Activated naive CD4-positive, alpha-beta T cell treated with anti-CD3 and anti-CD28 coated beads, Interleukin-2, amount 10 ng/mL, durations not matched to agents 7 days and 5 days (primary cell): ENCODE results near the gene EIF5.

Experiments
- CTCF ChIA-PET: fragments of 350-600 bp; sonication (Branson Sonifier 250); formaldehyde crosslinking; loops from one replicate; lab custom pipeline; 2021; ENCODE audit warnings: antibody characterized with exemption; lab: Charles Lee
- DNase-seq: peaks from one replicate; pipeline ENCODE4 v3.0.0-alpha.2; 2020
- H3K27ac Mint-ChIP-seq: one replicate; pipeline ENCODE4 v1.8.0; 2021; ENCODE audit warnings: mild to moderate bottlenecking, moderate library complexity, mixed read lengths
- H3K27me3 Mint-ChIP-seq: one replicate; pipeline ENCODE4 v1.8.0; 2021; ENCODE audit warnings: mild to moderate bottlenecking, mixed read lengths
- H3K36me3 Mint-ChIP-seq: one replicate; pipeline ENCODE4 v1.8.0; 2021; ENCODE audit warnings: mixed read lengths
- H3K4me1 Mint-ChIP-seq: one replicate; pipeline ENCODE4 v1.8.0; 2021; ENCODE audit warnings: mixed read lengths
- H3K4me3 Mint-ChIP-seq: one replicate; pipeline ENCODE4 v1.8.0; 2021; ENCODE audit warnings: mild to moderate bottlenecking, moderate library complexity, mixed read lengths
- H3K9me3 Mint-ChIP-seq: one replicate; pipeline ENCODE4 v1.8.0; 2021; ENCODE audit warnings: mixed read lengths

The EIF5 gene

GRCh38 chr14:103380719-103381377 lies 46.8 kb downstream of the EIF5 start:
- no peak overlapping the region for H3K27ac Mint-ChIP-seq
- no peaks in the 10 kb centered on the region for H3K9me3 Mint-ChIP-seq
- H3K4me3 Mint-ChIP-seq: no peak overlapping the region
- peaks cover 46% of the 10 kb centered on the region for H3K27me3 Mint-ChIP-seq
- peaks cover under 1% of the 10 kb centered on the region for H3K36me3 Mint-ChIP-seq
- H3K4me1 Mint-ChIP-seq: peaks cover 17% of the 10 kb centered on the region
- CTCF ChIA-PET: interaction anchor here (0.6 to 3.2 kb wide), 2 partner anchors 10 to 26 kb away, joined by 3 to 19 read pairs; no protein-coding TSS in a partner anchor
- DNase-seq: no peak

- peaks cover 10% of the 10 kb centered on the region for H3K36me3 Mint-ChIP-seq
- CTCF ChIA-PET: interaction anchor here (1.2 to 3.2 kb wide), 2 partner anchors 8 to 12 kb away, joined by 3 to 19 read pairs; no protein-coding TSS in a partner anchor
- peaks cover 25% of the 10 kb centered on the region for H3K4me1 Mint-ChIP-seq
- H3K27ac Mint-ChIP-seq: no peak overlapping the region
- H3K9me3 Mint-ChIP-seq: no peaks in the 10 kb centered on the region
- DNase-seq: no peak
- no peak overlapping the region for H3K4me3 Mint-ChIP-seq
- H3K27me3 Mint-ChIP-seq: peaks cover 46% of the 10 kb centered on the region
These were observed 48.3 kb downstream of the EIF5 start for GRCh38 chr14:103382376-103382775.

GRCh38 chr14:103384450-103385151 lies 50.6 kb downstream of the EIF5 start:
- peaks cover 27% of the 10 kb centered on the region for H3K27me3 Mint-ChIP-seq
- H3K9me3 Mint-ChIP-seq: no peaks in the 10 kb centered on the region
- H3K4me1 Mint-ChIP-seq: peaks cover 39% of the 10 kb centered on the region
- peak overlapping the region; percentile 95 for H3K27ac Mint-ChIP-seq
- peaks cover 18% of the 10 kb centered on the region for H3K36me3 Mint-ChIP-seq
- CTCF ChIA-PET: interaction anchor here (1.0 to 1.3 kb wide), 2 partner anchors 8 to 15 kb away, joined by 3 to 4 read pairs; no protein-coding TSS in a partner anchor
- no peak for DNase-seq
- peak overlapping the region; percentile 93 for H3K4me3 Mint-ChIP-seq

DNA sequence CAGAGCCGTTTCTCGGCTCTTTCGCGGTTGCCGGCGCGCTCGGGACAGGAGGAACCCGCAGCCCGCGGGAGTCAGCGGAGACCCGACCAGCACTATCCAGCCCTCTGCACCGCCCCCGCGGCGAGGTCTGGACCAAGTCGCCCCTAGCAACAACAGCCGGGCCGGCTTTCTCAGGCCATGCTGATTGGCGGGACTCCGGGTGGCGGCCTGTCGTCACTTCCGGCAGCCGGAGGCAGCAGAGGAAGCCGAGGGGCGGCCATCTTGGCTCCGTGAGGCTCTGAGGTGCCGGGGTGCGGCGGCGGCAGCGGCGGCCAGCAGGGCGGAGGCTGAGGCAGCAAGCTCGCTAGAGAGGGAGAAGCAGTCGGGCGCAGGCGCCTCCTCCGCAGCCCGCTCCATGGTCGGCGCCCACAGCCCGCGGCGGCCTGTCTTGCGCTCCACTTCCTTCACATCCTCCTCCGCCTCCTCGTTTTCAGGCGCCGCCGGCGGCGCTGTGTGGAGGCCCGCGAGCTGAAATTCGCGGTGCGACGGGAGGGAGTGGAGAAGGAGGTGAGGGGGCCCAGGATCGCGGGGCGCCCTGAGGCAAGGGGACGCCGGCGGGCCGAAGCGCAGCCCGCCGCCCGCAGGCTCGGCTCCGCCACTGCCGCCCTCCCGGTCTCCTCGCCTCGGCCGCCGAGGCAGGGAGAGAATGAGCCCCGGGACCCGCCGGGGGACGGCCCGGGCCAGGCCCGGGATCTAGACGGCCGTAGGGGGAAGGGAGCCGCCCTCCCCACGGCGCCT lies 51.3 kb downstream of the EIF5 start, which contains the start of gene MARK3:
MARK3 (plus strand) TSS at position 264 of the 777 bp plus-strand sequence. CDS start 615 bp downstream, outside the sequence.
- Mint-ChIP-seq H3K9me3 (no peaks in the 10 kb centered on the region), H3K27ac (peak within 1 kb of the TSS; percentile 98), H3K36me3 (peaks cover 18% of the 10 kb centered on the region), H3K27me3 (peaks cover 21% of the 10 kb centered on the region), H3K4me3 (peak within 1 kb of the TSS; percentile 93), H3K4me1 (peaks cover 42% of the 10 kb centered on the region)
- DNase-seq: peak; percentile 98
- CTCF ChIA-PET: interaction anchor here (1.0 kb wide), 1 partner anchor 8 kb away, joined by 4 read pairs; no protein-coding TSS in a partner anchor

DNA sequence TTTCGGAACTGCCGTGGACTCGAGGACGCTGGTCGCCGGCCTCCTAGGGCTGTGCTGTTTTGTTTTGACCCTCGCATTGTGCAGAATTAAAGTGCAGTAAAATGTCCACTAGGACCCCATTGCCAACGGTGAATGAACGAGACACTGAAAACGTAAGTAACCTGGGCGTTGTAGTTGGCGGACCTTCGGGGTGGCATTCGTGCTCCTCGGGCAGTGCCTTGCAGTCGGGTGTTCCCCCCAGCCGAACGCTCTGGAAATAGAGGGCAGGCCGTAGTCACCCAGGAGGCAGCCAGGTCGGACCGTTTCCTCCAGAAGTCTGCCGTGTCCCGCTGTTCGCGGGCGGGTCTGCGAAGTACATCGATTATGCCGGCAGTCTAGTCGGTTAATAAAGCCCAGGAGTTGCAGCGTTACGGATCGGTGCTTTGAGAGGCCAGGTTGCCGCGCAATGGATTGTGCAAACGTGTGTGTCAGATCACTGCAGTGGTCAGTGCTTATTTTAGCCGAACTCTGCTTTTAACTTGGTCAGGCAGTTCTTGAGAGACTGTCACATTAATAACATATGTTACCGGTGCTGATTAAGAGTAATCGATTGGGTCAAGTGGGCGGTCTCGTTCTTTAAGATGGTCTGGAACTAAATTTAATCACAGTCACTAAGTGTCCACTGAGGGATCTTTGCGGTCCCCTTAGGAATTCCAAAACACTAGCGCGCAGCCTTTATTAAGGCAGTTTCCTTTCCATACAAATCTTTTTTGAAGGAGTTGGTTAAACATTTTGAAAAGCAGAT lies 52.1 kb downstream of the EIF5 start:
- peak overlapping the region; percentile 93 for H3K4me3 Mint-ChIP-seq
- peaks cover 21% of the 10 kb centered on the region for H3K27me3 Mint-ChIP-seq
- DNase-seq: peak; percentile 60
- peaks cover 18% of the 10 kb centered on the region for H3K36me3 Mint-ChIP-seq
- CTCF ChIA-PET: no interaction called here
- H3K27ac Mint-ChIP-seq: peak overlapping the region; percentile 98
- H3K4me1 Mint-ChIP-seq: peaks cover 49% of the 10 kb centered on the region
- no peaks in the 10 kb centered on the region for H3K9me3 Mint-ChIP-seq

DNA sequence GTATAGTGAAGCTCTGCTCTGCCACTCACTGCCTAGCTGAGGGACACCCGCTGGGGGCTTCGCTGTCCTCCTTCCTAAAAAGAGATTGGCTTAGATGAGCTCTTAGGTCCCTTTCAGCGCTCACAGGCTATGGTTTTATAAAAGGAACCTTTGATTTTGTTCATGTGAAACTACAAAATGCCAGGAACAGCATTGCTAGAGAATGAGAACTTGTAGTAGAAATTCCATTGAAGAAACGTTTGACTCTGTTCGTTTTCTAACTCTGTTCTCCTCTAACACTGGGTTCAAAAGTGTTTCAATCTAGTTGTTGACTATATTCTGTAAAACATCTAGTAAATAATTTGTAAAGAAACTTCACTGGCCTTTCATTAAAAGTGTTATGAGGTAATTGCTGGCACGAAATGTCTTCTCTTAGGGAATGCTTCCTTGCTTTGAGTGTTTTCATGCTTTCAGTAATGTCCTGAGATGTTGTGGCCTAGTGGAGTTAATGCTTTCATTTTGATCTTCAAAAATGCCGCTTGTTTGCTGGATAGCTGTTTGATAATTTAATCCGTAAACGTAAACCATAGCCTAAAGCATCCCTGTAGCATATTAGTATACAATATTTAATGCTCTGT lies 52.8 kb downstream of the EIF5 start:
- peak; percentile 30 for DNase-seq
- H3K27ac Mint-ChIP-seq: peak overlapping the region; percentile 98
- H3K9me3 Mint-ChIP-seq: no peaks in the 10 kb centered on the region
- H3K4me1 Mint-ChIP-seq: peaks cover 50% of the 10 kb centered on the region
- peaks cover 18% of the 10 kb centered on the region for H3K27me3 Mint-ChIP-seq
- CTCF ChIA-PET: no interaction called here
- peak overlapping the region; percentile 93 for H3K4me3 Mint-ChIP-seq
- peaks cover 18% of the 10 kb centered on the region for H3K36me3 Mint-ChIP-seq

- Mint-ChIP-seq H3K4me3 (peak overlapping the region; percentile 68), H3K27ac (no peak overlapping the region), H3K9me3 (no peaks in the 10 kb centered on the region), H3K4me1 (peaks cover 48% of the 10 kb centered on the region), H3K27me3 (peaks cover 3% of the 10 kb centered on the region), H3K36me3 (peaks cover 18% of the 10 kb centered on the region)
- CTCF ChIA-PET: interaction anchor here (1.0 to 1.8 kb wide), 2 partner anchors 52 to 118 kb away, joined by 3 to 4 read pairs; no protein-coding TSS in a partner anchor
- DNase-seq: no peak
These were observed 54.6 kb downstream of the EIF5 start for GRCh38 chr14:103388664-103389063.

- no peak for DNase-seq
These were observed 56.6 kb downstream of the EIF5 start for GRCh38 chr14:103390605-103391004.

DNA sequence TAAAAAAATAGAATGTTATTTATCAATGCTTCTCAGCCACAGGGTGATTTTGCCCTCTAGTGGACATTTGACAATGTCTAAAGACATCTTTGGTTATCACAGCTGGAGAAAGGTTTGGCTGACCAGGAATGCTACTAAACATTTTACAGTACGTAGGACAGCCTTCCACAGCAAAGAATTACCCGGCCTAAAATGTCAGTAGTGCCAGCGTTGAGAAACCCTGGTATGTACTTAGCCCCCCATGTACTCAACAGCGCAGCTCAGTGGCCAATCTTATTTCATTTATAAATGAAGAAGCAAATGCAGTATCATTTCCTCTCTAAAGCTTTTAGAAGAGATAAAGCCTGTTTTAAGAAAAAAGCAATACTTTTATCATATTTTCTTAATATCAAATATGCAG lies 57.0 kb downstream of the EIF5 start:
- CTCF ChIA-PET: interaction anchor here (0.6 to 5.8 kb wide), 23 partner anchors 10 to 316 kb away, joined by 3 to 54 read pairs (median 4); partner anchors contain the start of gene BAG5
- Mint-ChIP-seq H3K27me3 (no peaks in the 10 kb centered on the region), H3K4me1 (peaks cover 58% of the 10 kb centered on the region), H3K36me3 (peaks cover 18% of the 10 kb centered on the region), H3K27ac (peak overlapping the region; percentile 19), H3K9me3 (no peaks in the 10 kb centered on the region), H3K4me3 (no peak overlapping the region)
- DNase-seq: peak; percentile 67

More at GRCh38 chr14:103390605-103391004, 56.6 kb downstream of the EIF5 start:
- Mint-ChIP-seq H3K9me3 (no peaks in the 10 kb centered on the region), H3K4me3 (no peak overlapping the region), H3K27me3 (no peaks in the 10 kb centered on the region), H3K36me3 (peaks cover 18% of the 10 kb centered on the region), H3K27ac (no peak overlapping the region), H3K4me1 (peaks cover 56% of the 10 kb centered on the region)
- CTCF ChIA-PET: interaction anchor here (0.6 to 5.8 kb wide), 24 partner anchors 9 to 1441 kb away, joined by 3 to 54 read pairs (median 4); partner anchors contain the start of gene BAG5

DNA sequence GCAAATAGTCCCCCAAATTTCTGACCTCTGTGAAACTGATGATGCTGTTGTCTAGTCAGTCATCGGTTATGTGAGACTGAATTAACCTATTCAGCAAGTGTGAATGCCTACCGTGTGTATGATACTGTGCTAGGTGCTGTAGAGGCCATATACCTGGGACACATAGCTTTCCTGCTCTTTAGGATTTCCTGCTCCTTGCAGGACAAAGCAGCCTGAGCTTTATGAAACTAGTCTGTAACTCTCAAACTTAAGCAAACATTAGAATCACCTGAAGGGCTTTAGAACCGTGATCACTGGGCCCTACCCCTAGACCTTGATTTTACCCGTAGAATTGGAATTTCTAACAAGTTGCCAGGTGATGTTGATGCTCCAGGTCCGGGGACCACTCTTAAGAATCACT lies 58.1 kb downstream of the EIF5 start:
- Mint-ChIP-seq H3K36me3 (peaks cover 15% of the 10 kb centered on the region), H3K27me3 (no peaks in the 10 kb centered on the region), H3K9me3 (no peaks in the 10 kb centered on the region), H3K4me1 (peaks cover 60% of the 10 kb centered on the region), H3K4me3 (no peak overlapping the region), H3K27ac (no peak overlapping the region)
- DNase-seq: no peak
- CTCF ChIA-PET: interaction anchor here (0.9 to 5.8 kb wide), 7 partner anchors 8 to 107 kb away, joined by 3 to 54 read pairs (median 6); no protein-coding TSS in a partner anchor

GRCh38 chr14:103392572-103392971 lies 58.5 kb downstream of the EIF5 start:
- Mint-ChIP-seq H3K4me3 (no peak overlapping the region), H3K4me1 (peaks cover 57% of the 10 kb centered on the region), H3K27ac (no peak overlapping the region), H3K27me3 (no peaks in the 10 kb centered on the region), H3K36me3 (peaks cover 14% of the 10 kb centered on the region), H3K9me3 (no peaks in the 10 kb centered on the region)
- CTCF ChIA-PET: interaction anchor here (0.7 to 5.8 kb wide), 9 partner anchors 8 to 1174 kb away, joined by 3 to 54 read pairs (median 5); no protein-coding TSS in a partner anchor
- DNase-seq: no peak

DNA sequence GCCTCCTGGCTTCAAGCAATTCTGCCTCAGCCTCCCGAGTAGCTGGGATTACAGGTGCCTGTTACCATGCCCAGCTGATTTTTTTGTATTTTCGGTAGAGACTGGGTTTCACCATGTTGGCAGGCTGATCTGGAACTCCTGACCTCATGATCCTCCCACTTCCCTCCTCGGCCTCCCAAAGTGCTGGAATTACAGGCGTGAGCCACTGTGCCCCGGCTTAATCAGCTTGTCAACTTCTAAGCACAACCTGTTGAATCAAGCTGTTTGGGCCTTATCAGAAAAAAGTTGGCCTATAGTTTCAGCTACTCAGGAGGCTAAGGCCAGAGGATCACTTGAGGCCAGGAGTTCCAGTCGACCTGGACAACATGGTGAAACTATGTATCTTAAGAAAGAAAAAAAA lies 59.0 kb downstream of the EIF5 start:
- Mint-ChIP-seq H3K9me3 (no peaks in the 10 kb centered on the region), H3K4me1 (peaks cover 57% of the 10 kb centered on the region), H3K27ac (no peak overlapping the region), H3K27me3 (no peaks in the 10 kb centered on the region), H3K36me3 (peaks cover 17% of the 10 kb centered on the region), H3K4me3 (no peak overlapping the region)
- no peak for DNase-seq
- CTCF ChIA-PET: interaction anchor here (0.7 to 5.8 kb wide), 9 partner anchors 9 to 1173 kb away, joined by 3 to 54 read pairs (median 4); no protein-coding TSS in a partner anchor
